GM12865 (cell line): ENCODE data around the gene YKT6.

Experiments
- DNase-seq: peaks from one replicate; pipeline ENCODE4 v3.0.0; 2010; ENCODE audit warnings: low read depth
- H3K4me3 ChIP-seq: 2 replicates; pipeline ENCODE4 v1.5.1; 2011; ENCODE audit warnings: mild to moderate bottlenecking, low read depth, low read length, control low read depth
- TF ChIP-seq, protein P1 (sequence below): IDR thresholded peaks from 2 replicates; pipeline ENCODE4 v1.5.1; 2011; ENCODE audit warnings: low read length, control low read depth, low read depth, inconsistent platforms; ENCODE audit not compliant: insufficient read depth; ENCODE audit errors: missing control alignments

The YKT6 gene

DNA sequence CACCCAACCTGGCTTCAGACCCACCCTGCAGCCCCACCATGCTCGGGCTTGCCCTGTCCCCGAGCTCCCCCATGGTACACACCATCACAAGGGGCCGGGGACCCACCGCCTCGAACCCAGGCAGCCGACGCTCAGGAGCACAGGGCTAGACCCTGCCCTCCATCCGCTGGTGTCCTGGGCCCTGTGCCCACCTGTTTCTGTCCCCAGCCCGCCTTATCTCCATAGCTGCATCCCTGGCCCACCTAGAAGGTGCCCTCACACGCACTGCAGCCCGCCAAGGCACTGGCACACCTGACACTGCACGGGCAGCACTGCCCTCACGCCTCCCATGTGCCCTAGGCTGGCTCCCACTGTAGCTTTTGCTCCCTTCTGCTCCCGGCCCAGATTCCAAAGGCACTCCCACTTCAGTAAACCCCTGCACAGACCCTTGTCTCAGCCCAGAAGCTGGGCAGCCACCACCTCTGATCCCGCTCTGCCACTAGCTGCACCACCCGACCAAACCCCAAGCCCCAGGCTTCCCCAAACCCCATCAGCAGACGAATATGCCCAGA lies 17.1 kb downstream of the YKT6 start:
- H3K4me3 ChIP-seq, result no peak overlapping the region
- TF ChIP-seq, protein P1, sequence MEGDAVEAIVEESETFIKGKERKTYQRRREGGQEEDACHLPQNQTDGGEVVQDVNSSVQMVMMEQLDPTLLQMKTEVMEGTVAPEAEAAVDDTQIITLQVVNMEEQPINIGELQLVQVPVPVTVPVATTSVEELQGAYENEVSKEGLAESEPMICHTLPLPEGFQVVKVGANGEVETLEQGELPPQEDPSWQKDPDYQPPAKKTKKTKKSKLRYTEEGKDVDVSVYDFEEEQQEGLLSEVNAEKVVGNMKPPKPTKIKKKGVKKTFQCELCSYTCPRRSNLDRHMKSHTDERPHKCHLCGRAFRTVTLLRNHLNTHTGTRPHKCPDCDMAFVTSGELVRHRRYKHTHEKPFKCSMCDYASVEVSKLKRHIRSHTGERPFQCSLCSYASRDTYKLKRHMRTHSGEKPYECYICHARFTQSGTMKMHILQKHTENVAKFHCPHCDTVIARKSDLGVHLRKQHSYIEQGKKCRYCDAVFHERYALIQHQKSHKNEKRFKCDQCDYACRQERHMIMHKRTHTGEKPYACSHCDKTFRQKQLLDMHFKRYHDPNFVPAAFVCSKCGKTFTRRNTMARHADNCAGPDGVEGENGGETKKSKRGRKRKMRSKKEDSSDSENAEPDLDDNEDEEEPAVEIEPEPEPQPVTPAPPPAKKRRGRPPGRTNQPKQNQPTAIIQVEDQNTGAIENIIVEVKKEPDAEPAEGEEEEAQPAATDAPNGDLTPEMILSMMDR, result no peak
- no peak for DNase-seq

DNA sequence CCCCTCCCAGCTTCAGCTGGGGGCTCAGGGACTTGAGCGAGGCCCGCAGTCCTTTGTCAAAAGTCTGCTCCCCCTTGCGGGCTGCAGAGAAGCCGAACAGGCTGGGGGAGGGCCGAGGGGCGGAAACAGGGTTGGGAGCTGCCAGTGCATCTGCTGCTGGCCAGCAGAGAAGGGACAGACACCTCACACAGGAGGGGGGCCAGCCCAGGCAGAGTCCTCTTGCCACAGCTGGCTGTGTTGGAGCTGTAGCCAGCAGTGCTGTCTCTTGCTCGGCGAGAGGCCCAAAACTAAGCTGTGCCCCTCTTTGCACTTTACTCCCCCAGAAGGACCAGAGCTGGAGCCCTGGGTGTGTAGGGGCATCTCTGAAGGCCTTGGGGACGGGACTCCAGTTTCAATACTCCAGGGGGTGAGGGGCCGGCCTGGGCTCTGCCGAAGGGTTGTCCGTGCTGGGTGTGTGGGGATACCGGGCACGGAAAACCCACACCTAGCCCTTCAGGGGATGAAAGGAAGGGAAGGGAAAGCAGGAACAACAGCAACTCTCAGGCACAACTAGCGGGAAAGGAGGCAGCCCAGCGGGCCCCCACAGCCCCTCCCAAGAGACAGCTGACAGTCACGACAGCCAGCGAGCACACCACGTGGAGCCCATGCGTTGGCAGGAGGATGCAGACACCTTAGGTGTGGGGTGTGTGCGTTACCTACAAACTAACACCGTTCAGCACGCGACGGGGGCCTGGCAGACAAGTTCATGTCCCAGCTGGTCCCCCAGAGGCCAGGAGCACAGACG lies 17.8 kb downstream of the YKT6 start:
- no peak for DNase-seq
- TF ChIP-seq, protein P1, result no peak
- H3K4me3 ChIP-seq, result no peak overlapping the region

DNA sequence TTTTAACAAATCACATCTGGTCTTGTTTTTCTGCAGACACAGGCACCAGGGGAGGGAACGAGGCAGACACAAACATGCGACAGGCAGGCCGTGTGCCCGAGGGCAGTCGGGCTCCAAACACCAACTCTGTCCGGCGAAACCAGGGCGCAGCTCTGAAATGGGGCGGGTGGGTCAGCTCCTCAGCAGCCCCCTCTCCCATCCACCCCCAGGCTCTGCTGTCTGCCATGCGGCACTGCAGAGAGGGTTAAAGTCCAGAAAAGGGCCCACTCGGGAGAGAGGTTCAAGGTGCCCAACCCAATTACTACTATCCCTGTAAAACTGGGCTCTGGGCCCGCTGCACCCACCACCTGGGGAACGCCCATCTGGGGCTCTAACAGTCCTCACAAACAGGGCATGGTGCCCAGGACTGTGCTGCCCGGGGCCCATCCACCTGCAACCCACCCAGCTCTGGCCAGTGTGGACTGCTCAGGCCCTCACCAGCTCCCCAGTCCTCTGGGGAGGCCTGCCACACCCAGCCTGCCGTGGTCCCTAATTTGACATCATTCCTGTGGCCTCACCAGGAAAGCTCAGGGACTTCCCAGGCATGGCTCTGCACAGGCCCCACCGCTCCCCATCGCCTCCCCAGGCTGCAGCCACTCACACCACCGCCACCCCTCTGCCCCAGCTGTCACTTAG lies 18.7 kb downstream of the YKT6 start:
- TF ChIP-seq, protein P1, result no peak
- no peak for DNase-seq
- H3K4me3 ChIP-seq, result no peak overlapping the region

DNA sequence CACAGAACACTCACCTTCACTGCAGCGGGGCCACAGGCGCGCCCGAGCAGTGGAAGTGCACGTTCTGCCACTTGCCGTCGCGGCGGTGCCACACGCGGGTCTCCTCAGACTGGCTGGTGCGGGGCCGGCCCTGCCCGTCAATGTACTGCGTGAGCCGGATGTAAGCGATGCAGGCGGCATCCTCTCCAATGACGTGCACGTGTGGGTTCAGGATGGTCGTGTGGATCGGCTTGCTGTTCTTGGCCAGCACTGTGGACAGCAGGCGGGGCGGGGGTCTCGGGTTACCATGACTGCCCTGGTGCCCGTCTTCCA lies 19.2 kb downstream of the YKT6 start:
- TF ChIP-seq, protein P1, result no peak

GRCh38 chr7:44220358-44221112 lies 19.8 kb downstream of the YKT6 start:
- TF ChIP-seq, protein P1, result no peak
- DNase-seq, result no peak
- no peak overlapping the region for H3K4me3 ChIP-seq

More for the DNA sequence above, 19.2 kb downstream of the YKT6 start:
- H3K4me3 ChIP-seq, result no peak overlapping the region
- no peak for DNase-seq

GRCh38 chr7:44221231-44221791 lies 20.5 kb downstream of the YKT6 start:
- TF ChIP-seq, protein P1, result no peak
- DNase-seq, result no peak

More at GRCh38 chr7:44221231-44221791, 20.5 kb downstream of the YKT6 start:
- no peak overlapping the region for H3K4me3 ChIP-seq
